Nephron (organoid): ENCODE data around the gene OR8D2.
A peak's percentile ranks its signal among the peaks of the same experiment; 100 is the strongest.
"Not testable (repeated sequence)": the region's sequence is repeated elsewhere in the genome, so short reads cannot be mapped to it uniquely, and the experiment has no call there.

Experiments used
- H3K27ac Mint-ChIP-seq, 3 experiments: 2 replicates each; pipeline ENCODE4 v1.8.0; 2020; ENCODE audit warnings: mixed read lengths in 3 of 3, mild to moderate bottlenecking in 2 of 3, moderate library complexity in 1 of 3
- H3K27me3 Mint-ChIP-seq: 2 replicates; pipeline ENCODE4 v1.8.0; 2021; ENCODE audit warnings: low read depth, mild to moderate bottlenecking, moderate library complexity, mixed read lengths
- H3K36me3 Mint-ChIP-seq: 2 replicates; pipeline ENCODE4 v1.8.0; 2020; ENCODE audit warnings: low read depth, mixed read lengths
- H3K4me1 Mint-ChIP-seq: 2 replicates; pipeline ENCODE4 v1.8.0; 2020; ENCODE audit warnings: mixed read lengths
- H3K4me3 Mint-ChIP-seq, 3 experiments: 2 replicates each; pipeline ENCODE4 v1.8.0; 2020; ENCODE audit warnings: mild to moderate bottlenecking in 3 of 3, mixed read lengths in 3 of 3, moderate library complexity in 2 of 3
- H3K9me3 Mint-ChIP-seq: 2 replicates; pipeline ENCODE4 v1.8.0; 2020; ENCODE audit warnings: mixed read lengths
- CTCF ChIP-seq, 3 experiments: fragments of 200-600 bp; sonication (generic); IDR thresholded peaks; one replicate each; pipeline ENCODE4 v1.5.0; 2021; ENCODE audit warnings: antibody characterized with exemption in 3 of 3; ENCODE audit not compliant: unreplicated experiment in 3 of 3

Gene OR8D2

GRCh38 chr11:124277804-124278203 lies 42.2 kb downstream of the OR8D2 start:
- Mint-ChIP-seq H3K27ac (no peak overlapping the region), H3K4me1 (no peaks in the 10 kb centered on the region), H3K36me3 (no peaks in the 10 kb centered on the region), H3K4me3 (no peak overlapping the region), H3K27me3 (no peaks in the 10 kb centered on the region), H3K9me3 (peaks cover 14% of the 10 kb centered on the region)
- peak in 1 of 3 experiments; percentile 12 for TF ChIP-seq CTCF (IDR thresholded peaks at IDR 0.05; ENCODE audit: unreplicated experiment in 3 of 3)

- no peak overlapping the region for H3K4me3 Mint-ChIP-seq
- H3K27ac Mint-ChIP-seq, result no peak overlapping the region
- H3K4me1 Mint-ChIP-seq, result no peaks in the 10 kb centered on the region
- H3K9me3 Mint-ChIP-seq, result peaks cover 14% of the 10 kb centered on the region
- TF ChIP-seq CTCF (IDR thresholded peaks at IDR 0.05; ENCODE audit: unreplicated experiment in 3 of 3), result no peak
- no peaks in the 10 kb centered on the region for H3K36me3 Mint-ChIP-seq
- no peaks in the 10 kb centered on the region for H3K27me3 Mint-ChIP-seq
Measured at GRCh38 chr11:124277207-124277606, 42.8 kb downstream of the OR8D2 start.

- no peaks in the 10 kb centered on the region for H3K4me1 Mint-ChIP-seq
- no peaks in the 10 kb centered on the region for H3K27me3 Mint-ChIP-seq
- TF ChIP-seq CTCF (IDR thresholded peaks at IDR 0.05; ENCODE audit: unreplicated experiment in 3 of 3), result no peak
- H3K36me3 Mint-ChIP-seq, result no peaks in the 10 kb centered on the region
- no peak overlapping the region for H3K27ac Mint-ChIP-seq
- no peak overlapping the region for H3K4me3 Mint-ChIP-seq
- peaks cover 7% of the 10 kb centered on the region for H3K9me3 Mint-ChIP-seq
Measured at GRCh38 chr11:124276081-124276480, 43.9 kb downstream of the OR8D2 start.

GRCh38 chr11:124274000-124274399 lies 46.0 kb downstream of the OR8D2 start:
- Mint-ChIP-seq H3K4me3 (no peak overlapping the region), H3K36me3 (no peaks in the 10 kb centered on the region), H3K4me1 (no peaks in the 10 kb centered on the region), H3K27me3 (no peaks in the 10 kb centered on the region), H3K9me3 (no peaks in the 10 kb centered on the region), H3K27ac (no peak overlapping the region)
- TF ChIP-seq CTCF (IDR thresholded peaks at IDR 0.05; ENCODE audit: unreplicated experiment in 3 of 3), result no peak

- not testable (repeated sequence) for H3K36me3 Mint-ChIP-seq, H3K4me1 Mint-ChIP-seq, H3K9me3 Mint-ChIP-seq, H3K4me3 Mint-ChIP-seq, H3K27ac Mint-ChIP-seq, H3K27me3 Mint-ChIP-seq
Measured at GRCh38 chr11:124270886-124271285, 49.1 kb downstream of the OR8D2 start.
